SK-N-SH (cell line): ENCODE results near the gene THSD7A. TPM values are rescaled to one million over a fixed set of nuclear protein-coding genes. Genes with fewer than 3 reads are reported as not detected.
A peak's percentile ranks its signal among the peaks of the same experiment; 100 is the strongest.

ENCODE experiments used
- CTCF ChIA-PET: fragments of 300-600, 350-600 bp; formaldehyde crosslinking; extraction: SDS; loops from one replicate; lab custom pipeline; 2021; lab: Yijun Ruan, JAX
- POLR2A ChIA-PET: fragments of 350-600 bp; sonication (Branson Sonifier 250); formaldehyde crosslinking; extraction: SDS; loops from one replicate; lab custom pipeline; 2020; ENCODE audit warnings: antibody characterized with exemption, inconsistent platforms; lab: Yijun Ruan, JAX
- DNase-seq: peaks from one replicate; pipeline ENCODE4 v3.0.0; 2012
- H2AFZ ChIP-seq: fragments of 200-600 bp; sonication (generic); 2 replicates; pipeline ENCODE4 v1.8.1; 2016; ENCODE audit warnings: antibody characterized with exemption, mild to moderate bottlenecking, low read depth
- H3F3A ChIP-seq: fragments of 200-600 bp; sonication (generic); replicated peaks from 2 replicates; pipeline ENCODE3; 2016; ENCODE audit warnings: antibody characterized with exemption, mild to moderate bottlenecking; ENCODE audit not compliant: insufficient read depth
- H3K27ac ChIP-seq, 2 experiments: fragments of 200-500 bp in 1 of 2; fragments of 200-600 bp in 1 of 2; sonication (Bioruptor generic) in 1 of 2; sonication (generic), shearing (Covaris generic) in 1 of 2; 2 replicates each; pipeline versions ENCODE4 v1.5.1 to v1.6.1; 2014 to 2016; ENCODE audit warnings: low read depth in 2 of 2, inconsistent platforms in 1 of 2, low read length in 1 of 2, mild to moderate bottlenecking in 1 of 2, mixed read lengths in 1 of 2
- H3K27me3 ChIP-seq: fragments of 200-600 bp; sonication (generic), shearing (Covaris generic); 2 replicates; pipeline ENCODE4 v1.6.1; 2016; ENCODE audit warnings: mixed run types; ENCODE audit not compliant: insufficient read depth
- H3K36me3 ChIP-seq, 2 experiments: fragments of 200-500 bp in 1 of 2; fragments of 200-600 bp in 1 of 2; sonication (Bioruptor generic) in 1 of 2; sonication (generic) in 1 of 2; replicated peaks in 1 of 2; 2 replicates each; pipeline versions ENCODE3 to v1.5.1; 2014 to 2016; ENCODE audit warnings: low read length in 1 of 2, mild to moderate bottlenecking in 1 of 2; ENCODE audit not compliant: insufficient read depth in 2 of 2, control insufficient read depth in 1 of 2
- H3K4me1 ChIP-seq, 2 experiments: fragments of 200-500 bp in 1 of 2; fragments of 200-600 bp in 1 of 2; sonication (Bioruptor generic) in 1 of 2; sonication (generic), shearing (Covaris generic) in 1 of 2; 2 replicates each; pipeline versions ENCODE4 v1.5.1 to v1.6.1; 2014 to 2016; ENCODE audit warnings: low read depth in 1 of 2, low read length in 1 of 2, mixed run types in 1 of 2; ENCODE audit not compliant: insufficient read depth in 2 of 2, control insufficient read depth in 1 of 2
- H3K4me2 ChIP-seq: fragments of 200-600 bp; sonication (generic), shearing (Covaris generic); 2 replicates; pipeline ENCODE4 v1.6.1; 2017; ENCODE audit warnings: mixed run types
- H3K4me3 ChIP-seq, 2 experiments: fragments of 200-500 bp in 1 of 2; fragments of 200-600 bp in 1 of 2; sonication (Bioruptor generic) in 1 of 2; sonication (generic), shearing (Covaris generic) in 1 of 2; 2 replicates each; pipeline versions ENCODE4 v1.5.1 to v1.8.1; 2014 to 2016; ENCODE audit warnings: low read depth in 2 of 2, inconsistent platforms in 1 of 2, low read length in 1 of 2, mild to moderate bottlenecking in 1 of 2, mixed read lengths in 1 of 2, moderate library complexity in 1 of 2
- H3K79me2 ChIP-seq: fragments of 200-600 bp; sonication (generic); 2 replicates; pipeline ENCODE4 v1.8.1; 2017; ENCODE audit warnings: mild to moderate bottlenecking; ENCODE audit not compliant: insufficient read depth
- H3K9ac ChIP-seq: fragments of 200-600 bp; sonication (generic); 2 replicates; pipeline ENCODE4 v1.6.1; 2017; ENCODE audit warnings: mixed run types
- H3K9me2 ChIP-seq: fragments of 200-600 bp; sonication (generic); 2 replicates; pipeline ENCODE4 v1.6.1; 2017; ENCODE audit warnings: mixed run types
- H3K9me3 ChIP-seq: fragments of 200-600 bp; sonication (generic); 2 replicates; pipeline ENCODE4 v1.6.1; 2017; ENCODE audit warnings: mixed run types, mild to moderate bottlenecking, moderate library complexity
- H4K20me1 ChIP-seq: fragments of 200-600 bp; sonication (generic); 2 replicates; pipeline ENCODE4 v1.6.1; 2017; ENCODE audit warnings: mild to moderate bottlenecking, mixed run types; ENCODE audit not compliant: insufficient read depth
- FOSL2 ChIP-seq: IDR thresholded peaks from 2 replicates; pipeline ENCODE4 v1.4.0; 2012; ENCODE audit warnings: low read depth, mild to moderate bottlenecking, moderate library complexity, borderline replicate concordance
- GATA2 ChIP-seq: sonication (generic); formaldehyde crosslinking; IDR thresholded peaks from 2 replicates; pipeline ENCODE4 v1.5.0; 2020; ENCODE audit warnings: mild to moderate bottlenecking, missing genetic modification reagents
- IRF3 ChIP-seq: fragments of 150-350 bp; IDR thresholded peaks from 2 replicates; pipeline ENCODE4 v1.6.1; 2016; ENCODE audit warnings: mild to moderate bottlenecking, low read depth, low read length
- JUND ChIP-seq: IDR thresholded peaks from 2 replicates; pipeline ENCODE4 v1.4.0; 2012
- MEF2A ChIP-seq: IDR thresholded peaks from 2 replicates; pipeline ENCODE4 v1.4.0; 2012; ENCODE audit warnings: low read depth, borderline replicate concordance
- NRF1 ChIP-seq: IDR thresholded peaks from 2 replicates; pipeline ENCODE4 v1.6.1; 2012; ENCODE audit warnings: low read depth, mild to moderate bottlenecking, low read length
- POLR2AphosphoS5 ChIP-seq: IDR thresholded peaks from 2 replicates; pipeline ENCODE4 v1.6.1; 2012; ENCODE audit warnings: low read depth, low read length
- RCOR1 ChIP-seq: fragments of 150-350 bp; IDR thresholded peaks from 2 replicates; pipeline ENCODE4 v1.6.1; 2017; ENCODE audit warnings: antibody characterized with exemption, low read length
- SIN3A ChIP-seq: IDR thresholded peaks from 2 replicates; pipeline ENCODE4 v1.6.1; 2012; ENCODE audit warnings: low read depth, mild to moderate bottlenecking, low read length, moderate library complexity, borderline replicate concordance
- SMC3 ChIP-seq: IDR thresholded peaks from 2 replicates; pipeline ENCODE4 v1.6.1; 2012; ENCODE audit warnings: low read depth, low read length, improper control_type of control experiment
- TAF1 ChIP-seq: IDR thresholded peaks from 2 replicates; pipeline ENCODE4 v1.6.1; 2012; ENCODE audit warnings: low read depth, mild to moderate bottlenecking, low read length, moderate library complexity, borderline replicate concordance
- TCF12 ChIP-seq: IDR thresholded peaks from 2 replicates; pipeline ENCODE4 v1.4.0; 2012
- TEAD4 ChIP-seq: IDR thresholded peaks from 2 replicates; pipeline ENCODE4 v1.4.0; 2012; ENCODE audit warnings: mild to moderate bottlenecking, borderline replicate concordance; ENCODE audit not compliant: insufficient read depth
- USF1 ChIP-seq: IDR thresholded peaks from 2 replicates; pipeline ENCODE4 v1.4.0; 2012; ENCODE audit warnings: low read depth, borderline replicate concordance
- YY1 ChIP-seq: IDR thresholded peaks from 2 replicates; pipeline ENCODE4 v1.4.0; 2012; ENCODE audit warnings: low read depth, mild to moderate bottlenecking
- whole genome bisulfite sequencing: methylation state at CpG from one replicate; pipeline ENCODE4 v1.1.6; 2017; ENCODE audit warnings: low lambda C conversion rate; 5-methylcytosine and 5-hydroxymethylcytosine counted together
- polyA plus RNA-seq, 3 experiments: library from polyadenylated mRNA; depleted of rRNA; stranded (reverse); fragments of >200 nt; gene quantifications; 2 replicates each; pipeline ENCODE4 v1.2.3, GENCODE V29; 2012
- TF ChIP-seq, protein P1 (sequence below): IDR thresholded peaks from 2 replicates; pipeline ENCODE4 v1.6.1; 2012; ENCODE audit warnings: mild to moderate bottlenecking, low read depth, low read length, moderate library complexity
- TF ChIP-seq, protein P2 (sequence below): IDR thresholded peaks from 2 replicates; pipeline ENCODE4 v1.4.0; 2012; ENCODE audit warnings: low read depth

The THSD7A gene
- polyA plus RNA-seq, 1 of the 3 experiments (the other 2 are of a cell fraction): 0.16 TPM

DNA sequence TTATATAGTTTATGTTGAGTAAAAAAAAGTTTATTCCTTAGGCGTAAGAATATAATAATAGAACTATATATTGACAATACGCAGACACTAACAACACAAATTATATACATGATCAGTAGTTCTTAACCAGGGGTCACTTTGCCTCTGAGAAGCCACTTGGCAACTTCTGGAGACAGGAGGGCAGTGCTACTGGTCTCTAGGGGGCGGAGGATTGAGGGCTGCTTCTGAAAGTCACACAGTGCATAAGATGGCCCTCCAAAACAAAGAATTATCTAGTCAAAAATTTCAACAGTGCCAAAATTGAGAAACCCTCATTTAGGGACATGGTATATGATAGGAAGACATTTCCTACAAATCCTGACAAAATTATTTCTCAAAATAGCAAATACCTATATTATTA, 77.1 kb downstream of the THSD7A start (continued):
- TF ChIP-seq, protein P1, sequence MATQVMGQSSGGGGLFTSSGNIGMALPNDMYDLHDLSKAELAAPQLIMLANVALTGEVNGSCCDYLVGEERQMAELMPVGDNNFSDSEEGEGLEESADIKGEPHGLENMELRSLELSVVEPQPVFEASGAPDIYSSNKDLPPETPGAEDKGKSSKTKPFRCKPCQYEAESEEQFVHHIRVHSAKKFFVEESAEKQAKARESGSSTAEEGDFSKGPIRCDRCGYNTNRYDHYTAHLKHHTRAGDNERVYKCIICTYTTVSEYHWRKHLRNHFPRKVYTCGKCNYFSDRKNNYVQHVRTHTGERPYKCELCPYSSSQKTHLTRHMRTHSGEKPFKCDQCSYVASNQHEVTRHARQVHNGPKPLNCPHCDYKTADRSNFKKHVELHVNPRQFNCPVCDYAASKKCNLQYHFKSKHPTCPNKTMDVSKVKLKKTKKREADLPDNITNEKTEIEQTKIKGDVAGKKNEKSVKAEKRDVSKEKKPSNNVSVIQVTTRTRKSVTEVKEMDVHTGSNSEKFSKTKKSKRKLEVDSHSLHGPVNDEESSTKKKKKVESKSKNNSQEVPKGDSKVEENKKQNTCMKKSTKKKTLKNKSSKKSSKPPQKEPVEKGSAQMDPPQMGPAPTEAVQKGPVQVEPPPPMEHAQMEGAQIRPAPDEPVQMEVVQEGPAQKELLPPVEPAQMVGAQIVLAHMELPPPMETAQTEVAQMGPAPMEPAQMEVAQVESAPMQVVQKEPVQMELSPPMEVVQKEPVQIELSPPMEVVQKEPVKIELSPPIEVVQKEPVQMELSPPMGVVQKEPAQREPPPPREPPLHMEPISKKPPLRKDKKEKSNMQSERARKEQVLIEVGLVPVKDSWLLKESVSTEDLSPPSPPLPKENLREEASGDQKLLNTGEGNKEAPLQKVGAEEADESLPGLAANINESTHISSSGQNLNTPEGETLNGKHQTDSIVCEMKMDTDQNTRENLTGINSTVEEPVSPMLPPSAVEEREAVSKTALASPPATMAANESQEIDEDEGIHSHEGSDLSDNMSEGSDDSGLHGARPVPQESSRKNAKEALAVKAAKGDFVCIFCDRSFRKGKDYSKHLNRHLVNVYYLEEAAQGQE: no peak
- TF ChIP-seq YY1 (no peak), GATA2 (CRISPR knock-in tag) (no peak), SMC3 (no peak), NRF1 (no peak), FOSL2 (no peak), MEF2A (no peak), SIN3A (no peak)

DNA sequence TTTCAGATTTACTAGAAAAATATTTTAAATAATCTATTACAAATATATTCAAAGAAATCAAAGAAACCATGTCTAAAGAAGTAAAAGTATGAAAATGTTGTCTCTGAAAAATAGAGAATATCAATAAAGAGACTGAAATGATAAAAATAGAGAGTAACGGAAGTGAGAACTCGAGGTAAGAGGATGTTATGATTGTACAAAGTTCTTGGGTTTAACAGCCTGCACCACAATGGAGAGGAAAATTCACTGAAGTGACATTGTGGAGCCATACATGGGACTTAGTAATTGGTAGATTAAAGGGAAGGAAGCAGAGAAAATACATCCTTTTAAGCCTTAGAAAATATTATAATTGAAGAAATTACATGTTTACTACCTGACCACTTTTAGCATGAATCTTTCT, 77.9 kb downstream of the THSD7A start:
- no peak for DNase-seq
- POLR2A ChIA-PET: no interaction called here
- no peaks in the 10 kb centered on the region for H3K27me3 ChIP-seq
- H3K9ac ChIP-seq: no peak overlapping the region
- WGBS: 68% methylated on average over 2 of the region's 2 CpGs
- H2AFZ ChIP-seq: no peak overlapping the region
- peaks cover 0 to 41% of the 10 kb centered on the region in 2 experiments; a peak in 2 of 4 replicates for H3K4me1 ChIP-seq
- H3K79me2 ChIP-seq: no peaks in the 10 kb centered on the region
- H3K4me2 ChIP-seq: no peak overlapping the region
- H4K20me1 ChIP-seq: no peaks in the 10 kb centered on the region
- CTCF ChIA-PET: no interaction called here
- no peaks in the 10 kb centered on the region for H3K9me2 ChIP-seq
- no peaks in the 10 kb centered on the region for H3K36me3 ChIP-seq
- H3K27ac ChIP-seq: peak overlapping the region in 1 of 2 experiments; percentile 4; a peak in 2 of 4 replicates
- H3K9me3 ChIP-seq: no peaks in the 10 kb centered on the region
- H3F3A ChIP-seq: no peaks in the 10 kb centered on the region
- TF ChIP-seq SIN3A: no peak
- H3K4me3 ChIP-seq: no peak overlapping the region

DNA sequence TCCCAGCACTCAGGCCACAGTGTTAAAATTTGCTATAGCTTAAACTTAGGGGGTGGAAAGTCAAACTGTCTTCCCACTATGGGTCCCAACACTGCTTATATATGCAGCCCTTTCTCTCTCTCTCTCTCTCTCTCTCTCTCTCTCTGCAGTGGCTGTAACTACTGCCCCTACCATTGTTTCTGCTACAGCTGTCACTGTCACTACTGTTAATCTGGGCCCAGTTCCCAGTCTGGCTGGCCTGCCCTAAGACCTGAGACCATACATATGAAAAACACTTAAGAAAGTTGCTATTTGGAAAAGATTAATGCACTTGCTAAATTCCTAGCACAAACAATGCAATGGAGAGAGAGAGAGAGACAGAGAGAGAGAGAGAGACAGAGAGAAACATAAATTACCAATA, 78.6 kb downstream of the THSD7A start:
- no peak overlapping the region for H3K9ac ChIP-seq
- H4K20me1 ChIP-seq: no peaks in the 10 kb centered on the region
- DNase-seq: no peak
- no peak overlapping the region for H3K4me3 ChIP-seq
- peak overlapping the region in 1 of 2 experiments; percentile 4; a peak in 2 of 4 replicates for H3K27ac ChIP-seq
- H3K9me2 ChIP-seq: no peaks in the 10 kb centered on the region
- no peaks in the 10 kb centered on the region for H3F3A ChIP-seq
- peaks cover 0 to 35% of the 10 kb centered on the region in 2 experiments; a peak in 2 of 4 replicates for H3K4me1 ChIP-seq
- no peak for TF ChIP-seq POLR2AphosphoS5
- TF ChIP-seq JUND: no peak
- no peak for TF ChIP-seq SMC3
- no peak for TF ChIP-seq TCF12
- no peak for TF ChIP-seq IRF3
- TF ChIP-seq RCOR1: no peak
- no peak for TF ChIP-seq TEAD4
- no peak for TF ChIP-seq TAF1
- no peak for TF ChIP-seq YY1
- TF ChIP-seq, protein P2, sequence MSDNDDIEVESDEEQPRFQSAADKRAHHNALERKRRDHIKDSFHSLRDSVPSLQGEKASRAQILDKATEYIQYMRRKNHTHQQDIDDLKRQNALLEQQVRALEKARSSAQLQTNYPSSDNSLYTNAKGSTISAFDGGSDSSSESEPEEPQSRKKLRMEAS: no peak
- TF ChIP-seq USF1: no peak
- H3K9me3 ChIP-seq: no peaks in the 10 kb centered on the region
- no peak overlapping the region for H3K4me2 ChIP-seq
- ChIA-PET CTCF (no interaction called here), POLR2A (no interaction called here)
- no peaks in the 10 kb centered on the region for H3K36me3 ChIP-seq
- no peaks in the 10 kb centered on the region for H3K27me3 ChIP-seq
- no peak overlapping the region for H2AFZ ChIP-seq
- no peaks in the 10 kb centered on the region for H3K79me2 ChIP-seq
